ENCODE results near the gene C14orf93.

DNA sequence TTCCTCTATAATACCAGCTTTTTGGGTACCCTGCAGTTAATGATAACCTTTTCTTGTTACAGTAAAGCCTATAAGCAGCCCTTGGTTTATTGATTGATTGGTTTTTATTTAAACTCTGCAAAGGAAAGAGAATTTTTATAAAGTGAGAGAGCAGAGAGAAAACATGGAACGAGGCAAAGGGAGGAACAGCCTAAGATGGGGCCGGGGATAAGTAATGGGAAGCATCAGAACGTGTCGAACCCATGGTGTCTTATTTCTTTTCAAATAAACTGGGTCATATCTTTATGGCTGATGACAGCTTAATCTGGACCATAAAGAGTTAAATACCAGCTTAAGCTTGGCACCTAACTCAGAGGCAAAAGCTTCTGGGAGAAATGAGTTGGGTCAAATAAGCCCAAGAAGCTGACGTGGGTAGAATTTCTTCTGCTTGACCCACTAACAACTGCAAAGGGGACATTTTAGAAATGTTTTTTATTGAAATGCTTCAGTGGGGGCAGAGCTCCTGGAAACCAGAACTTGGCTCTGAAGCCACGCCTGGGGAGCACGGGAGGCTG, 12.0 kb upstream of the C14orf93 start:
- TF ChIP-seq, protein P1, sequence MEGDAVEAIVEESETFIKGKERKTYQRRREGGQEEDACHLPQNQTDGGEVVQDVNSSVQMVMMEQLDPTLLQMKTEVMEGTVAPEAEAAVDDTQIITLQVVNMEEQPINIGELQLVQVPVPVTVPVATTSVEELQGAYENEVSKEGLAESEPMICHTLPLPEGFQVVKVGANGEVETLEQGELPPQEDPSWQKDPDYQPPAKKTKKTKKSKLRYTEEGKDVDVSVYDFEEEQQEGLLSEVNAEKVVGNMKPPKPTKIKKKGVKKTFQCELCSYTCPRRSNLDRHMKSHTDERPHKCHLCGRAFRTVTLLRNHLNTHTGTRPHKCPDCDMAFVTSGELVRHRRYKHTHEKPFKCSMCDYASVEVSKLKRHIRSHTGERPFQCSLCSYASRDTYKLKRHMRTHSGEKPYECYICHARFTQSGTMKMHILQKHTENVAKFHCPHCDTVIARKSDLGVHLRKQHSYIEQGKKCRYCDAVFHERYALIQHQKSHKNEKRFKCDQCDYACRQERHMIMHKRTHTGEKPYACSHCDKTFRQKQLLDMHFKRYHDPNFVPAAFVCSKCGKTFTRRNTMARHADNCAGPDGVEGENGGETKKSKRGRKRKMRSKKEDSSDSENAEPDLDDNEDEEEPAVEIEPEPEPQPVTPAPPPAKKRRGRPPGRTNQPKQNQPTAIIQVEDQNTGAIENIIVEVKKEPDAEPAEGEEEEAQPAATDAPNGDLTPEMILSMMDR (IDR thresholded peaks at IDR 0.05) = no peak
- TF ChIP-seq POLR2AphosphoS5 (IDR thresholded peaks at IDR 0.05) = no peak

All from esophagus muscularis mucosa (tissue), 3 donors.